ENCODE data around the gene TIMM13.
A peak's percentile ranks its signal among the peaks of the same experiment; 100 is the strongest.

The TIMM13 gene

GRCh38 chr19:2454962-2455850 lies 27.8 kb upstream of the TIMM13 start:
- DNase-seq (ENCODE audit: low read depth) = no peak

- no peak for DNase-seq (ENCODE audit: low read depth)
Measured at GRCh38 chr19:2454199-2454961, 27.0 kb upstream of the TIMM13 start.

- DNase-seq (ENCODE audit: low read depth) = no peak
Measured at GRCh38 chr19:2453431-2454025, 26.1 kb upstream of the TIMM13 start.

- no peak for DNase-seq (ENCODE audit: low read depth)
Measured at GRCh38 chr19:2451741-2452140, 24.4 kb upstream of the TIMM13 start.

GRCh38 chr19:2451138-2451537 lies 23.8 kb upstream of the TIMM13 start:
- DNase-seq (ENCODE audit: low read depth) = no peak

- peak; percentile 39 for DNase-seq (ENCODE audit: low read depth)
Measured at GRCh38 chr19:2449019-2449418, 21.6 kb upstream of the TIMM13 start.

- DNase-seq (ENCODE audit: low read depth) = no peak
Measured at GRCh38 chr19:2446381-2446780, 19.0 kb upstream of the TIMM13 start.

- DNase-seq (ENCODE audit: low read depth) = no peak
Measured at GRCh38 chr19:2444251-2445002, 17.0 kb upstream of the TIMM13 start.

- DNase-seq (ENCODE audit: low read depth) = no peak
Measured at GRCh38 chr19:2443785-2444182, 16.4 kb upstream of the TIMM13 start.

GRCh38 chr19:2443116-2443784 lies 15.9 kb upstream of the TIMM13 start:
- no peak for DNase-seq (ENCODE audit: low read depth)

- no peak for DNase-seq (ENCODE audit: low read depth)
Measured at GRCh38 chr19:2441096-2441752, 13.8 kb upstream of the TIMM13 start.

GRCh38 chr19:2440515-2440914 lies 13.1 kb upstream of the TIMM13 start:
- DNase-seq (ENCODE audit: low read depth) = no peak

GRCh38 chr19:2438178-2438577 lies 10.8 kb upstream of the TIMM13 start:
- DNase-seq (ENCODE audit: low read depth) = no peak

- DNase-seq (ENCODE audit: low read depth) = no peak
Measured at GRCh38 chr19:2436926-2437325, 9.5 kb upstream of the TIMM13 start.

- DNase-seq (ENCODE audit: low read depth) = no peak
Measured at GRCh38 chr19:2436384-2436783, 9.0 kb upstream of the TIMM13 start.

GRCh38 chr19:2434721-2435265 lies 7.4 kb upstream of the TIMM13 start:
- DNase-seq (ENCODE audit: low read depth) = no peak

- no peak for DNase-seq (ENCODE audit: low read depth)
Measured at GRCh38 chr19:2434267-2434666, 6.9 kb upstream of the TIMM13 start.

- no peak for DNase-seq (ENCODE audit: low read depth)
Measured at GRCh38 chr19:2433854-2434253, 6.5 kb upstream of the TIMM13 start.

GRCh38 chr19:2432131-2432848 lies 4.9 kb upstream of the TIMM13 start:
- no peak for DNase-seq (ENCODE audit: low read depth)

All from iris pigment epithelial cell (primary cell).